Stimulated activated CD4-positive, alpha-beta T cell treated with anti-CD3 and anti-CD28 coated beads, TNF-alpha, amount 100 ng/mL, for 1 hour (primary cell): Measurements from ENCODE around the gene STAG3.
"Not testable (repeated sequence)": the region's sequence is repeated elsewhere in the genome, so short reads cannot be mapped to it uniquely, and the experiment has no call there.

Experiments
- DNase-seq, 3 donors: peaks; one replicate each; pipeline ENCODE4 v3.0.0-alpha.2; 2020; ENCODE audit warnings: low read depth in 3 of 3, low spot score in 1 of 3

STAG3 gene

GRCh38 chr7:100177045-100178001, at the start of gene STAG3, which contains the start of gene GPC2:
STAG3 (plus strand) TSS chr7:100177918; CDS start chr7:100180557, 2,639 bp downstream.
GPC2 (minus strand) TSS chr7:100177381; CDS start chr7:100177199, 182 bp downstream.
- peak; percentile 94 to 97 (median 95) for DNase-seq

GRCh38 chr7:100128637-100128963, 49.1 kb upstream of the STAG3 start:
- DNase-seq, result no peak

DNA sequence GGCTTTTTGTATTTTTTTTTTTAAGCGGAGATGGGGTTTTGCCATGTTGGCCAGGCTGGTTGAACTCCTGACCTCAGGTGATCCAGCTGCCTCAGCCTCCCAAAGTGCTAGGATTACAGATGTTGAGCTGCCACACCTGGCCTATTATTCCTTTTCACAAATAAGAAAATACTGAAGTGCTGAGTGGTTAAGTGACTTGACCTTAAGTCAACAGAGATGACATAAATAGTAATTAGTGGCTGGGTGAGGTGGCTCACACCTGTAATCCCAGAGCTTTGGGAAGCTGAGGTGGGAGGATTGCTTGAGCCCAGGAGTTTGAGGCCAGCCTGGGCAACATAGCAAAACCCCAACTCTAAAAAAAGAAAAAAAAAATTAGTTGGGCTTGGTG, 47.5 kb upstream of the STAG3 start:
- not testable (repeated sequence) for DNase-seq

DNA sequence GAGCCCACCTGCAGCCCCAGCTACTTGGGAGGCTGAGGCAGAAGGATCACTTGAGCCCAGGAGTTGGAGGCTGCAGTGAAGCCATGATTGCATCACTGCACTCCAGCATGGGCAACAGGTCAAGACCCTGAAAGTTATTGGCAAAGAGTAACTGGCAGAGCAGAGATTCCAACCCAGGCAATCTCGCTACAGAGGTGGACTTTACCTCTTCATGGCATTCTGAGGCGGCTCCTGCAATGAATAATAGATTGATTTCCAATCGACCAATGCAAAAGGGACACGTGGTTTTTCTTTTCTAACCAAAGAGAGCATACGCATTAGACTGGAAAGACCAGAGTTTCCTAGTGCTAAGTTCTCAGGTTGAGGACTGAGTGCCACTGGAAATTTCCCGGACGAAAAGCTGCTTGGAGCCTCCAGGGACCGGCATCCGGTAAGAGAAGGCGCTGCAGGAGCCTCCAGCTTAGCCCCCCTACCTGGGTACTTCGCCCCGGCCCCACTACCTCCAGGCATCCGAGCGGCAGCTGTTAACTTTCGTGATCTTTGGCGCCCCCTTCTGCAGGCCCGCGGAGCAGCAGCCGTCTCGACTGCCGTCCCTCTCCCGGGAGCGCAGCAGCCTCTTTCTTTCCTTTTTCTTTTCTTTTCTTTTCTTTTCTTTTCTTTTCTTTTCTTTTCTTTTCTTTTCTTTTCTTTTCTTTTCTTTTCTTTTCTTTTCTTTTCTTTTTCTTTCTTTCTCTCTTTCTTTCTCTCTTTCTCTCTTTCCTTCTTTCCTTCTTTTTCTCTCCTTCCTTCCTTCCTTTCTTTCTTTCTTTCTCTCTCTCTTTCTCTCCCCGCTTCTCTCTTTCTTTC, 46.9 kb upstream of the STAG3 start:
- peak; percentile 51 to 78 (median 74) for DNase-seq

DNA sequence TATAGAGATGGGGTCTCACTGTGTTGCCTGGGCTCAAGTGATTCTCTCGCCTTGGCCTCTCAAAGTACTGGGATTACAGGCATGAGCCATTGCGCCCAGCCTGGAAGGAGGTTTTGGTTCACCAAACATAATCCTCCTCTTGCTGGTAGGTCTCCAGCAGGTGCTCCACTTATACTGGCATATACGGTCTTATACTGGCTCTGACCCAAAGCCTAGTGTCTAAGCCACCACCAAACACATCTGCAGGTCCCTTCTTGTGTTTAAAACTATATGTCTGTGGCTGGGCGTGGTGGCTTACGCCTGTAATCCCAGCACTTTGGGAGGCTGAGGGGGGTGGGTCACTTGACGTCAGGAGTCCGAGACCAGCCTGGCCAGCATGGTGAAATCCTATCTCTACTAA, 45.6 kb upstream of the STAG3 start:
- no peak for DNase-seq

- peak; percentile 27 to 45 (median 43) for DNase-seq
These were observed 45.0 kb upstream of the STAG3 start for GRCh38 chr7:100132697-100133151.

GRCh38 chr7:100137851-100138760, 39.6 kb upstream of the STAG3 start:
- no peak for DNase-seq

GRCh38 chr7:100141555-100141949, 36.2 kb upstream of the STAG3 start:
- DNase-seq, result no peak

DNA sequence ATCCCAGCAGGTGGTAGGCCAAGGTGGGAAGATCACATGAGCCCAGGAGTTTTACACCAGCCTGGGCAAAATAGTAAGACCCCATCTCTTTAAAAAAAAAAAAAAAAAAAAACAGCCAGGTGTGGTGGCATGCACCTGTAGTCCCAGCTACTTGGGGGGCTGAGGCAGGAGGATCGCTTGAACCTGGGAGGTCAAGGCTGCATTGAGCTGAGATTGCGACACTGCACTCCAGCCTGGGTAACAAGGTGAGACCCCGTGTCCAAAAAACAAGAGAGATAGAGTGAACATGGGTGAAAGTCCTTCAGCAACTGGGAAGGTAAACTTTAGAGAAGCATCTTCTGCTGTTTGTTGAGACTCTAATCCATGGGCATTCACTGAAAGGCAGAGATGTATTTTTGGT, 35.3 kb upstream of the STAG3 start:
- no peak for DNase-seq

GRCh38 chr7:100146350-100146749, 31.4 kb upstream of the STAG3 start:
- not testable (repeated sequence) for DNase-seq

GRCh38 chr7:100147278-100147677, 30.4 kb upstream of the STAG3 start:
- DNase-seq, result no peak

DNA sequence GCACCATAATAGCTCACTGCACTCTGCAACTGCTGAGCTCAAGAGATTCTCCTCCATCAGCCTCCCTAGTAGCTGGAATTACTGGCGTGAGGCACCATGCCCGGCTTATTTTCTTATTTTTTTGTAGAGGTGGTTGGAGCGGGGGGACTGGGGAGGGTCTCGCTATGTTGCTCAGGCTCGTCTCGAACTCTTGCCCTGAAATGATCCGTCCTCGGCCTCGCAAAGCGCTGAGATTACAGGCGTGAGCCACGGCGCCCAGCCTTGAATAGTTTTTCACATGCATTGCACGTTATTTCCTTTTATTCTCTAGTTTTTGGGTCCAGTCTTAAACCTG, 29.5 kb upstream of the STAG3 start:
- no peak for DNase-seq

- DNase-seq, result peak; percentile 83 to 97 (median 95)
These were observed 29.0 kb upstream of the STAG3 start, which contains the start of gene LAMTOR4 for GRCh38 chr7:100148559-100149328. LAMTOR4 (plus strand) TSS chr7:100148918; CDS start chr7:100148973, 55 bp downstream.

DNA sequence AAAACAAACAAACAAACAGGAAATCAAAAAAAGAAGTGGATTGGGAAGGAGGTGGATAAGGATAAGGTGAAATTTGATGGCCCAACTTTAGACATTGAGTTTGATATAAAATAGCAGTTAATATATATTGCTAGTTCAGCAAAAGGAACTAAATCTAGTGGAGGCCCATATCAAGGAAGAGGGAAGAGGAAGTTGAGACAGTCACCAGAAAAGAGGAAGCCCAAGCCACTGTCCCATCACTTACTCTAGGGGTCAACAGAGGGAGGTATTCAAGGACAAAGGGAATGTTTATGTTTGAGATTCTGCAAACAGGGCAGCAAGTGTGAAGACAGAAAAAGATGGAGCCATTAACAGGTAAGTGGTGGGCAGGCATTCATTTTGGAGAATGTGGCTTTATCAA, 25.3 kb upstream of the STAG3 start:
- no peak for DNase-seq

- no peak for DNase-seq
These were observed 24.6 kb upstream of the STAG3 start for GRCh38 chr7:100152937-100153666.

GRCh38 chr7:100153708-100154535, 23.8 kb upstream of the STAG3 start:
- no peak for DNase-seq

DNA sequence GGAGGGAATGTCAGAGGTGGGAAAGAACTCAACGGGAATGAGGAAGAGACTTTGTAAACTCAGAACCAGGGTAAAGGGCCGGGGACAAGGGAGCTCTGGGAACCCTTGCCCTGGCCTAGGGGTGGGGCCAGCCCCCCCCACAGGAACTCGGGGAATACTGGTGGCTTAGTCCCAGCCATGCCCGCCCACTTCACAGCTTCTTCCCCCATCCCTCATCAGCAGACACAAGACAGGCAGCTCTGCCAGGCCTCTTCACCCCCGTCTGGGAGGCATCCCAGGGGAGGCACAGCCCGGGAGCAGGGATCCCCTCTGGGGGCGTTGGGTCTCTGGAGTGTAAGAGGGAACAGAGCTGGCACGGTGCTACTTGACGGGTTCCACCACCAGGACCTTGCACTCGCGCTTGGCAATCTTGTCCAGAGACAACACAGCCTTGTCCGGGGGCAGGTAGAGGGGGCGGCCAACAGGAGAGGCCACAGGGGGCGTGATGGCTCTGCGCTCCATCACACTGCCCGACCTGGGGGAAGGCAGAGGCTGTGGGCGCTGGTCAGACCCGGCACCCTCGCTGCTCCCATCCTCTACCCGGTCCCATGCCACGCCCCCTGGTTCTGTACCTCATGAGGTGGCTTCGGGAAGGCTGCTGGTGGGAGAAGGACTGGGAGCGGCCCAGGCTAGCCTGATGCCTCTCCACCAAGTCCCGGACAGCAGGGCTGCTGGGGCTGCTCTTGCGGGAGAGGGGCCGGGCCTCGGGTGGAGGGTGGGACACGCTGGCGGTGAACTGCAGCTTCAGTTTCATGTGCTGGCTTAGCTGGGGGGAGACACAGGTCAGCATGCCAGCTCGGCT, 22.8 kb upstream of the STAG3 start:
- DNase-seq, result no peak
